ENCODE measurements around the gene CCDC141.
A peak's percentile ranks its signal among the peaks of the same experiment; 100 is the strongest.
"Not testable (repeated sequence)": the region's sequence is repeated elsewhere in the genome, so short reads cannot be mapped to it uniquely, and the experiment has no call there.

The CCDC141 gene

DNA sequence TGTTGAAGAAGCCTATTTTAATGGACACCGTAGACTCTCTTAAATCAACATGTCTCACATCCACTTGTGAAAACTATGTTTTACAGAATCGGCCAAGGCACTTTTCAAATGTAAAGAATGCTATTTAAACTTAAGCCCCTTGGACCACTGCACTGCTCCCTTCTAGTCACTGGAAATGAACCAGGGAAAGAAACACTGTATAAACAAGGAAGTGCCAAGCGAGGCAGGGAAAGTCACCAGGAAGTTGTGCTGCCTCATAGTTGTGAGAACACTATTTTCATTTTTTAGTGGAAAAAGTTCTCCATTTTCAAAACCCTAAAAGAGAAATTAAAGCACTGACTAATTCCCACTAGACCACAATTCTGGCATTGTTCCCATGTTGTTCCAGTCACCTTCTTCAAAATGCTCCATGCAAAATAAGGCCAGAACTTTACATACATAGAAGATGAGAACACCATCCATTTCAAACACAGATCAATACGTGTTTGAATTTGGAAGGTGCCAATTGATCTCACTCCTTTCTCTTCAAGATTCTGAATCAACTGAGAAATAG lies 13.5 kb downstream of the CCDC141 start:
- no peak for DNase-seq (ENCODE audit: low read depth)

- DNase-seq (ENCODE audit: low read depth) = peak; percentile 51
These were observed 18.1 kb downstream of the CCDC141 start for GRCh38 chr2:179031731-179032408.

DNA sequence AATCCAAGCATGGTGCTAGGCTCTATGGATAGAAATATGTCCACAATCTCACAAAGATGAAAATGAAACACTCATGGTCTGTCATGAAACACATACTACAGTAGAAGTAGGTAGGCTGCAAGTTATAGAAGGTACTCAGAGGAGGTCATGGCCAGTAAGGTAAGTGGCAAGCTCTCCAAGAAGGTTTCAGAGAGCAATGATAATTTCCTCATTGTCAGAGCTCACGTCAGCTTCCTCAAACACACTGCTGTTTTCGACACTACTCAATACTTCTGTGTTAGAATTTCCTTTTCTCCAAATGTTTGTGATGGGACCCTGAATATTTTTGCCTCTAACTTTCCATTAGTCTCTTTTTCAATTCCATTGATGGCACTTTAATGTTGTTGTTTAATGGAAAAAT lies 25.5 kb downstream of the CCDC141 start:
- no peak for DNase-seq (ENCODE audit: low read depth)

DNA sequence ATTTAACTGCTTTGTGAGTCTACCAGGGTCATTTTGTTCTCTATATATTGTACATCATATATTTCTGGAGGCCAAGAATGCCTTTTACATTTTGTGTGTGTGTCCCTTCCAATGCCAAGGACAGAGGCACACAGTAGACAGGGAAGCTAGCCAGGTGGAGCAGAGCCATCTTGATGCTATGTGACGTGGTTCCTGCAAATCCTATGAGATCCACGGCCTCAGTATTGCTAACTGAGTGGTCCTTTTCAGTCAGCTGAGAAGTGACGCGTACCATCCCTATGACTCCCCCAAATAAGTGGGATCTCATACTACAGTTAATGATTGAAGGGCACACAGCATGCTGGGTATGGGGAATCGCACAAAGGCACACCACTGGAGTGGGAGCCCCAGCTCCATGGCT lies 27.3 kb downstream of the CCDC141 start:
- DNase-seq (ENCODE audit: low read depth) = no peak

DNA sequence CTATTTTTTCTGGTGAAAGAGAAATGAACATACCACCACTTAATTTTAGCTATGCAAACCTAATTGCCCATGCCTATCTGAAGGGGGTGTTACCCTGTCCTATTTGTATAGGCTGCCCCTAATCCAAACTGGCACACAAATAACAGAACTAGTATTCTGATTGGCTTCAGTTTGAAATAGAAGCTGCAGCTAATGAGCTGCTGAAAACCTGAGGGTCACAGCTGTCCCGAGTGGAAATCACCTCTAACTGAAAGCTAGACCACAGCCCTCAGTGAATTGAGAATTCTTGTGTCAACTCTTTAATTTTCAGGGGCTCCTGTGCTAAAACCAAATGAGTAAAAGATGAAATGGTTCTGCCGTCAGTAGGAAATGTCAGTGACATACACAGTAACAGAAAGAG lies 28.7 kb downstream of the CCDC141 start:
- no peak for DNase-seq (ENCODE audit: low read depth)

DNA sequence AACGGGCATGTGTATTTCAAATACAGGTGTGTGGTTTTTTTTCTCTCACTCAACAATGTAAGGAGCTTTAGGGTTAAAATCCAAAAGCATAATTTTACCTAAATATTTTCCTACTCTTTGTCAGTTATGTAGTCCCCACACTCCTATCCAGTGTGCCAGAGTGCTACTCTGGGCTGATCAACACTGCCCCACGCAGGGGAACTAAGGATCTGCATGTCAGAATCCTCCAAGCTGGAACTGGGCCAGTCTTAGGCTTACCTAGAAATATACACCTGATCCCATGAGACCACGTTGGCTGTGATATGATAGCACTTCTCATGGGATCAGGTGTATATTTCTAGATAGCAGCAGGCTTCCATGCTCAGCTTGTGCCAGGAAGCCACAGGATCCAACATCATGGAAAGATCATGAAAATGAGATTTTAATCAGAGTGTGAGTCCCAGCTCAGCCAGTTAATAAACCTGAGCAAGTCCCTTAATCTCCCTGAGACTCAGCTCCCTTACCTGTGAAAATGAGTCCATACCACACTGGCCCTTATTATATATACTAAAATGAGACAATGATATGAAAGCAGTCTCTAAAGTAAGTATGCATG lies 29.7 kb downstream of the CCDC141 start:
- no peak for DNase-seq (ENCODE audit: low read depth)

DNA sequence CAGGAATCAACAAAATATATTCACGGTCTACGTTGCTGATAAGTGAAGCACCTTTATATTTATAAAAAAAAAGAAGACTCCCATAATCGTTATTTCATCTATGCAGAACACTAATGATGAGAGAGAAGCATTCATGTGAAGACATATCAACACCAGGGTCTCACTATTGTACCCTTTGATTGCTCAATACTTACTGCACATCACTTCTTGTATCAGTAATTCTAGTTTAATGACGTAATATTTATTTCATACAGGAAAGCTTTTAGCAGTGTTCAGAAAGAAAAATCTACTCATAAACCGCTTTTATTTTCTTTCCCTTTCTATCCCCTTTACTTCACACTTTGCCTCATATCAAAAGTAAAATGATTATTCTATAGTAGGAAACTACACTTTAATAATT lies 30.7 kb downstream of the CCDC141 start:
- no peak for DNase-seq (ENCODE audit: low read depth)

DNA sequence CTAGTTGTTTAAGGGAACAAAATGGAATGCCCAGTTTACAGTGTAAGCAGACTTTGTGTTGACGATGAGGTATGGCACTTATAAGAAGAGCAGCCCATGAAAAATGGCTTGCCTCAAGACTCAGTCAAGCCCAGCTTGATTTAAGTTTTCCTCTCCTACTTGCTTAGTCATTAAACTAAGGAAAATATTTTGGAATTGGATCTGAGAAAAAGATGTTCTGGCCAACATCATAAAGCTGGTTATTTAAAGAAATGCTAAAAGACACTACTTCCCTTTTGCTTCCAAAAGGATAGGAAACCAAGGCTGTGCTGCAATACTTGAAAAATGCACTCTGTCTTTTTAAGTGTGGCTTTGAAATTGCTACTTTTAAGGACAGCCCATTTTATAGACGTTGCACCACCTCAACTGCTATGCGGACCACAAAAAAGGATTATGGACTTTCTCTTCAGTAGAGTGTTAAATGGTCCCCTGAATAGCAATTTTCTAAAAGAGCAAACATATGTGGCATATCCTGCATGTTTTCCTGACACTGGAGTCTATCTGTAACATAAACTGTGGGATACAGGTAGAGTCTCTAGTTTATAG lies 32.1 kb downstream of the CCDC141 start:
- DNase-seq (ENCODE audit: low read depth) = no peak

- not testable (repeated sequence) for DNase-seq (ENCODE audit: low read depth)
These were observed 35.7 kb downstream of the CCDC141 start for GRCh38 chr2:179014189-179014588.

DNA sequence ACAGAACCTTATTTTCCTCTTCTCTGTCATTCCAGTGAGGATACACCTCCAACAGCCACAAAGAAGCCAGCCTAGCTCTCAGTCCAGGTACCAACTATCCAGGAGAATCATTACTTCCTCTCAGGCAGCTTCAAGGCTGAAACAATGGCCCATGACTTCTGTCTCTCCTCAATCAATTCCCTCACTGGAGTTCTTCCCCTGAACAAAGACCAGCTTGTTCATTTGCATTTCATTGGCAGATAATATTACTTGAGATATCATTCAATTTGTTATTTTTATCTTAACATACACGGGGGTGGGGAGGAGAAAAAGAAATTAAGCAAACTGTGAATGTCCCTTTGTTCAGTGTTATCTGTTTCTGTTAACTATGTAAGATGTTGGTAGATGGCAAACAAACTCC lies 44.0 kb downstream of the CCDC141 start:
- no peak for DNase-seq (ENCODE audit: low read depth)

DNA sequence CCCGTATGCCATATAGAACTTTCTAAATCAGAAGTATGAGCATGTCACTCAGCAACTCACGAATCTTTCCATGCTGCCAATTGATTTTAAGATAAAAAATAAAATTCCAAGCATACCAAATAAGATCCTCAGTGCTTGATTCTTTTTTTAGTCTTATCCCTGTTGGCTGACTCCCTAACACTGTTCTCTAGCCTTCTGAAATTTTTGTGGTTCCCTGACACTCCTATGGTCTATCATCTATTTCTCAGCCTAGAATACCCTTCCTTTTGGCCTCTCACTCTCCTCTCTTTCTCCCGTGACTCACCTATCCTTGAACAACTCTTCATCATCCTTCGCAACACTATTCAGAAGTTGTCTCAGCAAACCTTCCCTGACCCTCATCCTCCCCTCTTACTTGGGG lies 50.5 kb downstream of the CCDC141 start:
- no peak for DNase-seq (ENCODE audit: low read depth)

- DNase-seq (ENCODE audit: low read depth) = no peak
These were observed 51.4 kb downstream of the CCDC141 start for GRCh38 chr2:178998539-178998938.

DNA sequence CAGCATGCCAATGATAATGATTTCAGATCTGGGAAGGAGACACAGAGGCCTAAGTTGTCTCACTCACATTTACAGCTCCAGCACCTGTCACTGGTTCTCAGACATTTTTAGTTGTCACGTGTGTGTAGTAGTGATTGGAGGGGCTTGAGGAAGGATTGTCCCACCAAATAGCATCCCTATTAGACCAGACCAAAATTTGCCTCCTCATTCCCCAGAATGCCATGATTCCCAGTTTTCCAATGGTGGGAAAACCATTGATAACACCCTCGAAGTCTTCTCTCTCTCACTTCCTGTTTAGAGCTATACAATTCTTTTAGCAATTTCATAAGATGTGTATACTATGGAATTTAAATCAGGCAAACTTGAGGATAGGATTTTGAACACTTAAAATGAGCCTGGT lies 52.5 kb downstream of the CCDC141 start:
- no peak for DNase-seq (ENCODE audit: low read depth)

- no peak for DNase-seq (ENCODE audit: low read depth)
These were observed 52.9 kb downstream of the CCDC141 start for GRCh38 chr2:178997067-178997466.

GRCh38 chr2:178994264-178994663 lies 55.7 kb downstream of the CCDC141 start:
- DNase-seq (ENCODE audit: low read depth) = no peak

- DNase-seq (ENCODE audit: low read depth) = no peak
These were observed 56.1 kb downstream of the CCDC141 start for GRCh38 chr2:178993788-178994187.

DNA sequence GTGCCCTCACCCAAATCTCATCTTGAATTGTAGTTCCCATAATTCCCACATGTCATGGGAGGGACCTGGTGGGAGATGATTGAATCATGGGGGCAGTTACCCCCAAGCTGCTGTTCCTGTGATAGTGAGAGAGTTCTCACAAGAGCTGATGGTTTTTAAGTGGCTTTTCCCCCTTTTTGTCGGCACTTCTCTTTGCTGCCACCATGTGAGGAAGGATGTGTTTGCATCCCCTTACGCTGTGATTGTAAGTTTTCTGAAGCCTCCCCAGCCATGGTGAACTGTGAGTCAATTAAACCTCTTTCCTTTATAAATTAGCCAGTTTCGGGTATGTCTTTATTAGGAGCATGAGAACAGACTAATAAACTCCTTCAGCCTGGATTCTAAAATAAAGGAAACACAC lies 57.2 kb downstream of the CCDC141 start:
- DNase-seq (ENCODE audit: low read depth) = not testable (repeated sequence)

GRCh38 chr2:178990533-178991241 lies 59.2 kb downstream of the CCDC141 start:
- DNase-seq (ENCODE audit: low read depth) = no peak

DNA sequence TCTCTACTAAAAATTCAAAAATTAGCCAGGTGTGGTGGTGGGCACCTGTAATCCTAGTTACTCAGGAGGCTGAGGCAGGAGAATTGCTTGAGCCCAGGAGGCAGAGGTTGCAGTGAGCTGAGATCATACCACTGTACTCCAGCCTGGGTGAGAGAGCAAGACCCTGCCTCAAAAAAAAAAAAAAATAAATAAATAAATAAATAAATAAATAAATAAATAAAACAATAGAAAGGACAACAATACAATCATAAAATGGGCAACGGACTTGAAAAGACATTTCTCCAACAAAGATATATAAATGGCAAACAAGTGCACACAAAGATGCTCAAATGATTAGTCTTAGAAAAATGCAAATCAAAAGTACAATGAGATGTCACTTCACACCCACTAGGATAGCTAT lies 60.5 kb downstream of the CCDC141 start:
- not testable (repeated sequence) for DNase-seq (ENCODE audit: low read depth)

GRCh38 chr2:178982652-178983051 lies 67.3 kb downstream of the CCDC141 start:
- DNase-seq (ENCODE audit: low read depth) = not testable (repeated sequence)

DNA sequence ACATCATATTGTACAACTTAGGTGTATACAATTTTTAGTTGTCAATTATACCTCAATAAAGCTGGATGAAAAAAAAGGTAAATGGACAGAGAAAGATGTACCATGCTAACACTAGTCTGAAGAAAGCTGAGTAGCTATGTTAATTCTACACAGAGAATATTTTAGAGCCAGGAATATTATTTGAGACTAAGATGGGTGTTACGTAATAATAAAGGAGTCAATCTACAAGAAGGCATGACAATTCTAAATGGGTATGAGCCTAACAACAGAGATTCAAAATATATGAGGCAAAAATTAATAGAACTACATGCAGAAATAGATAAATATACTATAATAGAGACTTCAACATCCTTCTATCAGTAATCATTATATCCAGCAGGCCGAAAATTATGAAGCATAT lies 69.1 kb downstream of the CCDC141 start:
- DNase-seq (ENCODE audit: low read depth) = no peak

DNA sequence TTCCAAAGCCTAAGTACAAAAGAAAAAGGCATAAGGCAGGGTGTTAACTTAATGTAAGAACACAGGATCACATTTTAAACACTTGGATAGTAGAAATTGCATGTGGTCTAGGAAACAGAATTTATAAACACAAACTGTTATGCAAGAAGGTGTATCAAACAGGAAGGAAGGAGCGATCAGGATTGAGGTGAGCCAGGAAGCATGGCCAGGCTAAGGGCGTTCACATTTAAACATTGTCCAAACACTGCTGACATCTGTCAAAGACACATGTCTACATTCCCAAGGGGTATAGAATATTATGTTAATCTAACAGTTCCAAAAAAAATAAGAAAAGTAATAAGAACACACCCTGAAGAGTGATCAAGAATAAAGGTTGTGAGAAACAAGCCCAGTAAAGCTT lies 71.3 kb downstream of the CCDC141 start:
- DNase-seq (ENCODE audit: low read depth) = no peak

GRCh38 chr2:178976351-178976750 lies 73.6 kb downstream of the CCDC141 start:
- DNase-seq (ENCODE audit: low read depth) = no peak

Data from fibroblast of gingiva (primary cell).